NCI-H187 (cell line): Measurements from ENCODE around the gene HDGFL3.

Experiments used
- DNase-seq, 2 experiments: peaks; one replicate each; lab custom pipeline; 2025; lab: John Stamatoyannopoulos, UW

The HDGFL3 gene

DNA sequence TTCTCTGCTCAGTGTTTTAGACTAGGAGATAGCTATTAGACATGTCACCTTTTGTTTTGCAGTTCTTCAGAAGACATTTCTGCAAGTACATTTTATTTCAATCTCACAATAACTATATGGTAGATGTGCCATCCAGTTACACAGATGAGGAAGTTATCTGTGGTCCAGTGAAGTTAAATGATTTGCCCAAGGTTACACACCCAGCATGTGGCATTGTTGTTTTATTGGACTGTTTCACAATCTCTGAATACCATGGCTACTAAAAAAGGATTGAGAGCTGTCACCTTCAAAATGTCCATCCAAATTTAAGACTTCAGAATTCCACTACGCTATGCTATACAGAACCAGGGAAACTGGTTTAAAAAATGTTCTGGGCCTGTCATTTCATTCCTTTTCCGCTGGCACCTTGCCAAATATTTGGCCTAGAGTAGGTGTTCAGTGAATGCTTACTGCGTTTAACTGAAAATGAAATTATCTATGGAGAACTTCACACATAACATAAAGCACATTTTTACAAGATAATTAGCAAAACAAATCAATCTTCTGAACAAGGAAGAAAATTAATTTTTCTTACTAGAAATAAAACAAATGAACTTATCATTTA, 80.0 kb downstream of the HDGFL3 start:
- DNase-seq: no peak

DNA sequence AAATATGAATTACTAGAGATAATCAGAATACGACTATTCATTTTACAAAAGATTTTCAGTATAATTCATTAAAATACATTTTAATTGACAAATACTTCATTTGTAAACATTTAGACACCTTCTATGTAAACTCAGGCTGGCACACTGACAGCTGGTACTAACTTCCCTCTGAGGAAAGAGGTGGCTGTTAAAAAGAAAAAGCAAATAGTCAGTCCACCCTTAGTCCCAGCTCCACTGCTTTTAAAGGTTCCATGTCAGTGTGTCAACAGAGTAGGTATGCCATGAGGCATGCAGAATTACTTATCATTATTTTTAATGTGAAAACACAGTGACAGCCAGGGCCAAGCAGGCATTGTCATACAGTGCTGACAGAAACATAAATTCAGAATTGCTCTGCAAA, 84.1 kb downstream of the HDGFL3 start:
- no peak for DNase-seq

DNA sequence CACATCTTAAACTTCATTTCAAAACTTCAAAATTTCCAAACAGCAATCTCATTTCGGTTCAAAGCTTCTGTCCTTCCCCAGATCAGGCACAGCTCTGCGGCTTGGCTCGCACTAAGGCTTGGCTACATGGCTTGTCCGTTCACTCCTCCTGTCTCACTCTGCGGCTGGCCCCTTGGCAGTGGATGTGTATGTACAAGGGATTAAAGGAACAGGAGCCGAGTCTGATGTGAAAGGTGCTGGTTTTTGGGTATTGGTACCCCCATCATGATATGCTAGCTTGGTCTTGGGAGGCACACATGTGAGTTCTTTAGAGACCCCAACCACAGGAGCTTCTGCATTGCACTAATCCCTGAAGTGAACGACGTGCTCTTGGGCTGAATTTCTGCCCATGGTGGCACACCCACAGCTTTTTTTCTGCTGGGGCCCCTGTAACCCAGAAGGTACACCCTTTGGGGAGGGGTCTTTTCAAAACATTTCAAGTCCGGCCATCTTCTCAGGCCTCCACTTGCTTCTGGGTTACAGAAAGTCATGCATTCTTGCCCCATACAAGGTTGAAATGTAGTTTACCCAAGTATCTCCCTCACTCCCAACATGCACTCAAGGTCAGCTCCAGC, 87.5 kb downstream of the HDGFL3 start:
- no peak for DNase-seq

- DNase-seq: no peak
Observed at GRCh38 chr15:83118968-83119367, 88.7 kb downstream of the HDGFL3 start.

DNA sequence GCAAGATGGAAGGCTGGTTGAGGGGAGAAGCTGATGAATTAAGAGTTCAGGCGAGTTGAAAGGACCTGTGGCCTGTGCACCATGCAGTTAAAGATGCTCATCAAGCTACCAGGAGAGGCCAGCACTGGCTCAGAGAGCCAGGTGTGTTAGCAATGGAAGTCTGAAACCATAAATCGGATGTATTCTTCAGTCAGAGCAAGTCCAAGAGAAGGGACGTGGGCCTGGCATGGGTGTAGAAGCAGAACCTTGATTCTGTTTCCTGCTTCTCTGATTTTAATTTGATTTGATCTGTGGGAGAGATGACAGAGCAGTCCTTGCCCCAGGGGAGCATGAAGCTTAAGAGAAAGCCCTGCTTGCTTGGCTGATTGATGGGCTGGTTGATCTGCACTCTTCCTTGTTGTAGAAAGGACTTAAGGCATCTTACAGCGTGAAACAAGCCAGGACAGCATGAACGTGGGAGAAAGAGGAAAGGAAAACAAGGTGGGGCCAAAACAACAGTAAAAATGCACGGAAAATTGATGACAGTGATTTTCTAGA, 89.3 kb downstream of the HDGFL3 start:
- DNase-seq: no peak

GRCh38 chr15:83115831-83116565, 91.6 kb downstream of the HDGFL3 start:
- DNase-seq: no peak

DNA sequence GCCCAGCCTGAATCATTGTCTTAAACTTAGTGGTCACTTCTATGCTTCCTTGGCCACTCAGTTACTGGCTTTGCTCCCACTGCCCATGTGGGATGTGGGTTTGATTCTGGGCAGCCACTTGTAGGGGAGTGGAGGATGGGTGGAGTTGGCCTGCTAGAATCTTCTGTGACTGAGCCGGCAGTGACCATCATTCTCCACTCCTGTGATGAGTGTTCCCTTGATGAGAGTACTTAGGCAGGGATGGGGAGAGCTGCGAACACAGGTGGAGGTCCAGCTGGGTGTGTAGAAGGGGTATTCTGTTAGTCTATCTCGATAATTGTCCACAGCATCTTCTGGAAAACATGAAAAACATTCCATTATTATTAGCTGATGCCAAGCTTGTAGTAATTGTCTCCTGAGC, 92.2 kb downstream of the HDGFL3 start:
- DNase-seq: no peak

DNA sequence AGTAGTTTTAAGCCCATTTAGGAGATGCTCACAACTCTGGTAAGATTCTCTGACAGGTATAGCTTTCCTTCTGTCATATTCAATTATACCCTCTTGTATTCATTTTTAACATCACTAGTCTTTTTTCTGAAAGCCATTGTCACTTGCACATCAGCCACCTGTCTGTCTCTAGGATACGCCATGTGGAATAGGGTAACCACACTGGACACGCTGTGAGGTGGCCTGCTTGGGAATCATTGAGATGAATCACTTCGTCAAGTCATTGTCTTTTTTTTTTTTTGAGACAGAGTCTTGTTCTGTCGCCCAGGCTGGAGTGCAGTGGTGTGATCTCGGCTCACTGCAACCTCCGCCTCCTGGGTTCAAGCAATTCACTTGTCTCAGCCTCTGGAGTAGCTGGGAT, 92.8 kb downstream of the HDGFL3 start:
- DNase-seq: no peak

DNA sequence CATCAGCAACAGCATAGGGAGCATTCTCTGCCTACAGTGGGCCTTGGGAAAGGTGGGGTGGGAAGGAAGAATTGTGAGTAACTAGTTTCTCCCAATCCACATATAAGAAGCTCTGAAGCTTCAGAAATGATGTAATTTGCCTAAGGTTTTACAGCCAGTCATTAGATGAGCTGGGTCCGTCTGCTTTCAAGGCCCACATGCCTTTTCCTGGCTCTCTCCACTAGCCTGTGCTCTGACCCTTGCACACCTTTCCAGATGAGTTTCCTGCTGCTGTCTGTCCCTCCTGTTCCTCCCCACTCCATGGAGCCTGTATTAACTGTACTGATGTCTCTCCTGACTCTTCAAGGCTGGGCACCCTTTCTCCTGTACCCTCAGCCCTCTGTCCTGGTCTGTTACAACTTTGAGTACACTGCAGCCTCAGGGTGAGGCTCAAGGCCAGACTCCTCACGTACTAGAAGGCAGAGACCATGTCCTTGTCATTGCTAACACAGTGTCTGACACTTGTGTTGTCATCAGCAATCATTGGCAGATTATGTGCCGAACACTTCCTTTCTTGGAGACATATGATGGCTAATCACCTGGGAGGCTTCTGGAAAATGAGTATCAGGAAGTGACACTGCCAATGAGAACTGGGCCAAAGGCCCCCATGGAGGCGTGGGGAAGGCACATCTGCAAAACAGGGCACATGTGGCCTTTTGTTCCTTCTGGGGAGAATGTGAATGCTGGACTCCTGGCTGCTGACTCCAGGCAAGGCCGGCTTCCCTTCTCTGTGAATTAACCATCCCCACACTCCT, 93.5 kb downstream of the HDGFL3 start:
- DNase-seq: no peak

GRCh38 chr15:83112956-83113299, 94.7 kb downstream of the HDGFL3 start:
- DNase-seq: no peak

DNA sequence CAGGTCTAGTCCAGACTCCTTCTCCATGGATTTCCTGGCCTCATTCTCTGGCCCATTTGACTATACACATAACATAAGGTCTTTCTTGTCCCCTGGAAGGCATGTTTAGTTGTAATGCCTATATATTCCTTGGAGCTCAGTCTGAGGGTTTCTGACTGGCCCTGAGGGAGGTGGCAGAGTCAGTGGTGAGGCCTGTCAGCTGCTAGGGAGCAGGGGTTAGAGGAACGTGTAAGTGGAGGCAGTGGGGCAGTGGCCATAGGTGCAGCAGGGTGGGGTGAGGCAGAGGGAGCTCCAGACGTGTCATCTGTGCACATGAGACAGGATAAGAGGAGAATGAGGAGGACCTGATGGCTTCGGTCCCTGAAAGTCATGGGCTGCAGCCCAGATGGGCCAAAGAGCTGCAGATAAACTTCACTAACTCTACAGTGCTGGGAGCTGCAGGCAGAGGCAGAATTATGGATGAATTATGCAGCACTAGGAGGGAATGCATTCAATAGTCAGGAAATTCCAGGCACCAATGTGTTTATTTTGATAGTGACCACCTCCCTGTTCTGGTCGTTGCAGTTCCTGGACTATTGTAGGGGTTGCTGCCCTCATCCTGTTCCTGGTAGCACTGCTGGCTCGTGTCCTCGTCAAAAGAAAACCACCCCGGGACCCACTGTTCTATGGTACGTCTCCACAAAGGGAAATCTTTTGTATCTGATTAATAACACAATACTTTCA, 95.2 kb downstream of the HDGFL3 start:
- DNase-seq: no peak

DNA sequence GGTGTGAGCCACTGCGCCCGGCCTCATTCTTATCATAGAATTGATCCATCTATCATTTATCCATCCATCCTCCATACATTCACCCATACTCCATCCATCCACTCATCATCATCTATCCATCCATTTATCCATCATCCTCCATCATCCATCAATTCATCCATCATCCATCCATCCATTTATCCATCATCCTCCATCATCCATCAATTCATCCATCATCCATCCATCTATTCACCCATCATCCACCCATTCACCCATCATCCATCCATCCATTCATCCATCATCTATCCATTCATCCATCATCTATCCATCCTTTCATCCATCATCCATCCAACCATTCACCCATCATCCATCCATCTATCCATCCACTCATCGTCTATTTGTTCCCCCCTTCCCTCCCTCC, 96.5 kb downstream of the HDGFL3 start:
- DNase-seq: no peak

DNA sequence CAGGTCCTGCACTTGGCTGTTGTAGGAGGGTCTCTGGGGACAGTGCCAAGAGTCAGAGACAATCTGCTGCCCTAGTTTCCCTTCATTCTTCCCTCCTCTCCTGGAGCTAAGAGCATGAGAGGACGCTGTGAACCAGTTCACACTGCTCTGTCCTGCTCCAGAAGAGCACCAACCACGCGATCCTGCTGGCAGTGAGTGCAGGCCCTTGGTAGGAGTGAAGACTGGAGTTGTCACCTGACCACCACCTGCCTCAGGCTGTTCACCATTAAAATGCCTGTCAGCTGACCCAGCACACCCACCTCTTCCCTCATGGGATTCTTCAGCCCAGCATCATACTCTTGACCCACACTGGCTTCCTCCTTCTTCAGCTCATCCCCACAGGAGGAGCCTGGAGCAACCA, 97.2 kb downstream of the HDGFL3 start:
- no peak for DNase-seq

GRCh38 chr15:83109532-83109931, 98.1 kb downstream of the HDGFL3 start:
- no peak for DNase-seq

- DNase-seq: no peak
Observed at GRCh38 chr15:83108266-83109219, 99.1 kb downstream of the HDGFL3 start.

- DNase-seq: no peak
Observed at GRCh38 chr15:83107841-83108181, 99.8 kb downstream of the HDGFL3 start.

GRCh38 chr15:83106994-83107840, 100.4 kb downstream of the HDGFL3 start, which contains the start of gene TM6SF1:
Gene TM6SF1, plus strand, starts transcription at chr15:83107645. Its CDS starts 36 bp downstream, at chr15:83107681.
- DNase-seq: no peak

DNA sequence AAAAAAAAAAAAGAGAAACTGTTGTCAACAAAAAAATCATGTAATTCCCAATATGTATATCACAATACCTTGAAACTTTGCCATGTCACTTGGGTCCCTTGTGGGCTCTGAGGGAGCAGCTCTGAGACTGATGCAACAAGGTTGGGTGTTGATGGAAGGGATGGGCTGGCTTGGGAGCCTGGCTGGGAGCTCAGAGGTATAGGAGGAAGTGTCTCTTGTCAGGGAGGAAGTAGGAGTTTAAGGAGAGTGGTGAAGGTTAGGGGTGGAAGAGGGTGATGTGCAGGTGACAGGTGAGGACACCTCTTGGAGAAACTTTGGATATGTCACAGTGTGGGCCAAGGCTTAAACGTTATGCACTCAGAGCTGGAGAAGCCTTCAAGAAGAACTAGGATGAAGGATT, 102.2 kb downstream of the HDGFL3 start:
- DNase-seq: no peak

- no peak for DNase-seq
Observed at GRCh38 chr15:83104141-83104540, 103.5 kb downstream of the HDGFL3 start.

- no peak for DNase-seq
Observed at GRCh38 chr15:83102346-83102745, 105.3 kb downstream of the HDGFL3 start.
